ENCODE data around the gene RHBDF1. TPM values are rescaled to one million over a fixed set of nuclear protein-coding genes. Genes with fewer than 3 reads are reported as not detected.

The RHBDF1 gene
- total and polyA plus RNA-seq, 9 of the 15 experiments (the other 6 are each of a cell fraction or from before 2014, with no cell fraction given): 1.0 to 8.2 (median 4.2) TPM

DNA sequence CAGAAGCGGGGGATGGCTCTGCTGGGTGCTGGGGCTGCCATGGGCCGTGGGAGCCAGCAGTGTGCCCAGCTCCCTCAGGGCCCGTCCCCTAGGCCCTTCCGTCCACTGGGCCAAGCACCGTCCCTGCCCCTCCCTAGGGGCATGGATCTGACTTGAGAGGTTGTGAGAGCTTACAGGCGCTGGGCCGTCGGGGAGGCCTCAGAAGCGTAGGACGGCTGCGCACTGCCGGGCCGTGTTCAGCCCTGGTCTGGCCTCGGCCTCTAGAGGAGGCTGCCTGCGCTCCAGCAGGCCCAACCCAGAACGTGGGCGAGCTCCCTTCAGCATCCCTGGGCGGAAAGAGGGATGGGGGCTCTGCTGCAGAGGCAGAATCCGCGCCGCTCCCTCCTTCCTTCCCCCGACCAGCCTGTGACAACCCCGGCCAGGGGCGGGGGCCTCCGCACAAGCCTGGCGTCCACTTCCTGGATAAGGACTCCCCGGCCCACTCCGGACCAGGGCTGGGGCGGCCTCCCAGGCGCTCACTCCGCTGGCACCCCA is 4.9 kb upstream of the RHBDF1 start (continued):
- no peak for TF ChIP-seq TAF15 (IDR thresholded peaks at IDR 0.05; ENCODE audit: low read depth, low read length)
- no peak for TF ChIP-seq ZNF436 (CRISPR knock-in tag; IDR thresholded peaks at IDR 0.05)
- peak; percentile 56; the same call in 1 of the 2 replicates for TF ChIP-seq ERF (CRISPR knock-in tag; IDR thresholded peaks at IDR 0.05)
- TF ChIP-seq MTA3 (IDR thresholded peaks at IDR 0.05; ENCODE audit: borderline replicate concordance): no peak
- TF ChIP-seq CBX1 (IDR thresholded peaks at IDR 0.05; ENCODE audit: low read depth): peak; percentile 22; the same call in 1 of the 2 replicates
- peak in 1 of 2 experiments; percentile 2; a peak in 1 of 4 replicates for TF ChIP-seq MAZ (CRISPR knock-in tag; conservative IDR thresholded peaks at IDR 0.05 in 1 of 2, IDR thresholded peaks at IDR 0.05 in 1 of 2)
- TF ChIP-seq USF1 (CRISPR knock-in tag; IDR thresholded peaks at IDR 0.05): no peak
- TF ChIP-seq ZNF431 (CRISPR knock-in tag; IDR thresholded peaks at IDR 0.05): no peak
- no peak; the same call in 1 of the 2 replicates for TF ChIP-seq CTBP1 (IDR thresholded peaks at IDR 0.05; ENCODE audit: borderline replicate concordance)
- no peak for TF ChIP-seq CTCF (IDR thresholded peaks at IDR 0.05 in 2 of 3, conservative IDR thresholded peaks at IDR 0.05 in 1 of 3; ENCODE audit: insufficient read depth in 2 of 3, low read depth in 1 of 3, low read length in 3 of 3)
- TF ChIP-seq HDGF (IDR thresholded peaks at IDR 0.05): 0 out of 2 replicates have a peak, but pooled peaks have one; percentile 34
- TF ChIP-seq UBTF (IDR thresholded peaks at IDR 0.05; ENCODE audit: borderline replicate concordance in 1 of 2, low read depth in 2 of 2, low read length in 2 of 2): 0 out of 4 replicates have a peak, but pooled peaks have one; percentile 22 to 50
- TF ChIP-seq SP1 (CRISPR knock-in tag; IDR thresholded peaks at IDR 0.05): 0 out of 2 replicates have a peak, but pooled peaks have one; percentile 43
- peak; percentile 83 for TF ChIP-seq ZFX (CRISPR knock-in tag; IDR thresholded peaks at IDR 0.05)
- no peak for TF ChIP-seq MIER1 (IDR thresholded peaks at IDR 0.05; ENCODE audit: low read depth)
- no peak for TF ChIP-seq ILK (tag; IDR thresholded peaks at IDR 0.05; ENCODE audit: borderline replicate concordance, low read depth)
- TF ChIP-seq CREBBP (IDR thresholded peaks at IDR 0.05; ENCODE audit: low read depth, low read length): no peak
- TF ChIP-seq ZNF75A (CRISPR knock-in tag; IDR thresholded peaks at IDR 0.05): no peak
- TF ChIP-seq, protein P1, sequence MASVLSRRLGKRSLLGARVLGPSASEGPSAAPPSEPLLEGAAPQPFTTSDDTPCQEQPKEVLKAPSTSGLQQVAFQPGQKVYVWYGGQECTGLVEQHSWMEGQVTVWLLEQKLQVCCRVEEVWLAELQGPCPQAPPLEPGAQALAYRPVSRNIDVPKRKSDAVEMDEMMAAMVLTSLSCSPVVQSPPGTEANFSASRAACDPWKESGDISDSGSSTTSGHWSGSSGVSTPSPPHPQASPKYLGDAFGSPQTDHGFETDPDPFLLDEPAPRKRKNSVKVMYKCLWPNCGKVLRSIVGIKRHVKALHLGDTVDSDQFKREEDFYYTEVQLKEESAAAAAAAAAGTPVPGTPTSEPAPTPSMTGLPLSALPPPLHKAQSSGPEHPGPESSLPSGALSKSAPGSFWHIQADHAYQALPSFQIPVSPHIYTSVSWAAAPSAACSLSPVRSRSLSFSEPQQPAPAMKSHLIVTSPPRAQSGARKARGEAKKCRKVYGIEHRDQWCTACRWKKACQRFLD (CRISPR knock-in tag; IDR thresholded peaks at IDR 0.05): no peak
- TF ChIP-seq PRPF4 (IDR thresholded peaks at IDR 0.05; ENCODE audit: insufficient read depth, low read depth, low read length, poor library complexity, severe bottlenecking): no peak
- TF ChIP-seq ADNP (tag; IDR thresholded peaks at IDR 0.05): no peak
- peak; percentile 34 for TF ChIP-seq RB1 (IDR thresholded peaks at IDR 0.05; ENCODE audit: low read depth)
